BE2C (cell line): Measurements from ENCODE around the gene PLAC9.
"Not testable (repeated sequence)": the region's sequence is repeated elsewhere in the genome, so short reads cannot be mapped to it uniquely, and the experiment has no call there.

Source experiments
- DNase-seq: peaks from one replicate; pipeline ENCODE4 v3.0.0-alpha.2; 2020
- H3K27me3 ChIP-seq: fragments of 250-450 bp; sonication (Bioruptor Pico); 2 replicates; pipeline ENCODE4 v1.5.1; 2020; ENCODE audit warnings: mild to moderate bottlenecking
- H3K36me3 ChIP-seq: fragments of 250-450 bp; sonication (Bioruptor Pico); 2 replicates; pipeline ENCODE4 v1.5.1; 2020; ENCODE audit warnings: mild to moderate bottlenecking
- H3K4me1 ChIP-seq: fragments of 250-450 bp; sonication (Bioruptor Pico); 2 replicates; pipeline ENCODE4 v1.5.1; 2020
- H3K4me3 ChIP-seq: 2 replicates; pipeline ENCODE4 v1.5.1; 2011; ENCODE audit warnings: low read depth, low read length
- H3K9me3 ChIP-seq: fragments of 250-450 bp; sonication (Bioruptor Pico); 2 replicates; pipeline ENCODE4 v1.5.1; 2020
- CTCF ChIP-seq: IDR thresholded peaks from 2 replicates; pipeline ENCODE4 v1.5.1; 2012; ENCODE audit warnings: mild to moderate bottlenecking, low read depth, low read length

Gene PLAC9

GRCh38 chr10:80144067-80144695 is 11.7 kb downstream of the PLAC9 start:
- H3K27me3 ChIP-seq, result no peaks in the 10 kb centered on the region
- no peak for TF ChIP-seq CTCF
- no peaks in the 10 kb centered on the region for H3K9me3 ChIP-seq
- H3K4me1 ChIP-seq, result no peaks in the 10 kb centered on the region
- no peaks in the 10 kb centered on the region for H3K36me3 ChIP-seq
- no peak overlapping the region; the same call in 1 of the 2 replicates for H3K4me3 ChIP-seq
- no peak for DNase-seq

DNA sequence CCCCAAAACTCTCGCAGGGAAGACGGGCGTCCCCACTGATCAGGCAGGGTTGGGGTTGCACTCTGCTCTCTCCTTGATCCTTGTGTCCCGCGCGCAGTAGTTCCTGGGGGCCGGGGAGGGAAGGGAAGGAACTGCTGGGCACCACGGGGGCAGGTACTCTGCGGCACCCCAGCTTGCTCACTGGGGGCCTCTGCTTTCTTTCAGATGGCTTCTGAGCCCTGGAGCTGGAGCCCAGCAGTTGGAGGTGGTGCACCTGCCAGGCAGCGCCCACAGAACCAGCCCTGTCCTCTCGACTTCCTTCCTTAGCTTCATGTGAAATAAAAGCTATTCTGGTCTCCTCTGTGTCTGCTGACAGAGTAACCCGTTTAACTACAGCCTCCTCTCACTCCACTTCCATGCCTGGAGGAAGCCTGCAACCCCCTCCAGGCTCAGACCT is 12.2 kb downstream of the PLAC9 start:
- Histone ChIP-seq H3K27me3 (no peaks in the 10 kb centered on the region), H3K9me3 (no peaks in the 10 kb centered on the region), H3K4me1 (no peaks in the 10 kb centered on the region), H3K4me3 (no peak overlapping the region), H3K36me3 (no peaks in the 10 kb centered on the region)
- no peak for TF ChIP-seq CTCF
- no peak for DNase-seq

GRCh38 chr10:80145406-80146308 is 13.1 kb downstream of the PLAC9 start:
- not testable (repeated sequence) for H3K36me3 ChIP-seq, H3K27me3 ChIP-seq, H3K4me1 ChIP-seq, DNase-seq, H3K9me3 ChIP-seq, H3K4me3 ChIP-seq

DNA sequence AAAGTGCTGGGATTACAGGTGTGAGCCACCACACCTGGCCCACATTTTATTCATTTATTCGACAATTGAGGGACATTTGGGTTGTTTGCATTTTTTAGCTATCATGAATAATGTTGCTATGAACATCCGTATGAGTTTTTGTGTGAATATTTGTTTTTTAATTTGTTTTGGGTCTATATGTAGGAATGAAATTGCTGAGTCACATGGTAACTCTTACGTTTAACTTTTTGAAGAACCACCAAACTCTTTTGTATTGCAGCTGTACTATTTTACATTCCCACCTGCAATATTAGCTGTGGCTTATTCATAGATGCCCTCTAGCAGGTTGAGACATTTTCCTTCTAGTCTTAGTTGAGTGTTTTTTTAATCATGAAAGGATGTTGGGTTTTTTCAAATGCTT is 14.4 kb downstream of the PLAC9 start:
- Histone ChIP-seq H3K27me3 (no peaks in the 10 kb centered on the region), H3K36me3 (no peaks in the 10 kb centered on the region), H3K4me3 (no peak overlapping the region), H3K4me1 (no peaks in the 10 kb centered on the region), H3K9me3 (no peaks in the 10 kb centered on the region)
- TF ChIP-seq CTCF, result no peak
- DNase-seq, result no peak

DNA sequence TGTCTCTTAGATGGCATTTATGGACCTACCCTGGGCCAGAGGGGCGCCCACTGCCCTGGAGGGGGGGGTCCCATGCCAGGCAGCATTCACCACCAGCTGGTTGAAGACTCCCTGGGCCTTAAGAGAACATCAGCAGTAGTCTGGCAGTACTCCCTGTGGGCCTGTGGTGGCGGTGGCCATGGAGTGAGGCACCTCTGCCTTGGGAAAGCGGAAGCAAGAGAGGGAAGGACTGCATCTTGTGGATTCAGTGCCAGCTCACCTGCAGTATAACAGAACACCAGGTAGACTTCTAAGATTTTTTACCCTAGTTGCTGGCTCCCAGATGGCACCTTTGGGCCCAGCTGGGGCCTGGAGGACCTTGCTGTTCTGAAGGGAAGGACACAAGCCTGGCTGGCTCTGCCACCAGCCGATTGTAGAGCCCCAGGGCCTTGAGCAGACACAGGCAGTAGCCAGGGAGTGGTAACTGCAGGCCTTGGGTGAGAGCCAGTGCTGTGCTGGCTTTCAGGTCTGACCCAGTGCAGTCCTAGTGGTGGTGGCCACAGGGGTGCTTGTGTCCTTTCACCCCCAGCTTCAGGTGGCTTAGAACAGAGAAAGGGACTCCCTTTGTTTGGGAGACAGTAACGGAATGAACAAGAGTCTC is 15.8 kb downstream of the PLAC9 start:
- H3K4me1 ChIP-seq, result no peaks in the 10 kb centered on the region
- H3K36me3 ChIP-seq, result no peaks in the 10 kb centered on the region
- no peaks in the 10 kb centered on the region for H3K9me3 ChIP-seq
- no peak for TF ChIP-seq CTCF
- no peak overlapping the region for H3K4me3 ChIP-seq
- H3K27me3 ChIP-seq, result no peaks in the 10 kb centered on the region
- no peak for DNase-seq

GRCh38 chr10:80149123-80149522 is 16.6 kb downstream of the PLAC9 start:
- H3K4me3 ChIP-seq, result no peak overlapping the region
- no peaks in the 10 kb centered on the region for H3K9me3 ChIP-seq
- TF ChIP-seq CTCF, result no peak
- H3K36me3 ChIP-seq, result no peaks in the 10 kb centered on the region
- no peaks in the 10 kb centered on the region for H3K27me3 ChIP-seq
- no peaks in the 10 kb centered on the region for H3K4me1 ChIP-seq
- no peak for DNase-seq
